GM10266 (cell line): Measurements from ENCODE around the gene PRKN.
A peak's percentile ranks its signal among the peaks of the same experiment; 100 is the strongest.

Experiments
- DNase-seq: peaks from one replicate; pipeline ENCODE4 v3.0.0; 2012; ENCODE audit errors: extremely low spot score
- CTCF ChIP-seq: IDR thresholded peaks from 2 replicates; pipeline ENCODE4 v1.5.1; 2012; ENCODE audit warnings: mild to moderate bottlenecking, low read depth; ENCODE audit not compliant: control insufficient read depth, insufficient read depth; ENCODE audit errors: missing control alignments

PRKN gene

GRCh38 chr6:161354956-161355355 is 1372.6 kb downstream of the PRKN start:
- no peak for TF ChIP-seq CTCF

DNA sequence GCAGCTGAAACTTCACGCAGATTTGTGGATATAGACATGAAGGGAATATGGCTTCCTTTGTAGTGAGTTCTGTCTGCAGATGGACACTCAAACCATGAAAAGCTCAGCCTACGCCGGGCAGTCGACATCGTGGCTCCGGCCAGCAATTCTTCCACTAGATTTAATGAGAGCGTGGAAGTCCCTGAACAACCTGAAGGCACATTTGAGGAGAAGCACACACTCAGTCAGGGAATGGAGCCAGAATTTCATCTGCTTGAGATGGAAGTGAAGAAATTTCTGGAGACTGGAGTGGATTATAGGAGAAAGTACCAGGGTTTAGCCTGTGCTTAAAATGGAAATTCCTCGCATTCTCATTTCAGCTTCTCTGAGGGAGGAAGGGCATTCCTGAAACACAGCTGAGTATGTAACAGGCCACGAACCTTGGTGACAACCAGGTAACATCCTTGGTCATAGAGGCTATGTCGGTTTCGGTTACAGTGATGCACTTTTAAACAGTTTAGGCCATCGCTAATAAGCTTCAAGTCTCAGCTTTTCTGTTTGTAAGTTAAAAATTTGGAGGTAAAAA is 1373.2 kb downstream of the PRKN start:
- TF ChIP-seq CTCF: no peak
- DNase-seq: no peak

More at GRCh38 chr6:161354956-161355355, 1372.6 kb downstream of the PRKN start:
- DNase-seq: no peak

DNA sequence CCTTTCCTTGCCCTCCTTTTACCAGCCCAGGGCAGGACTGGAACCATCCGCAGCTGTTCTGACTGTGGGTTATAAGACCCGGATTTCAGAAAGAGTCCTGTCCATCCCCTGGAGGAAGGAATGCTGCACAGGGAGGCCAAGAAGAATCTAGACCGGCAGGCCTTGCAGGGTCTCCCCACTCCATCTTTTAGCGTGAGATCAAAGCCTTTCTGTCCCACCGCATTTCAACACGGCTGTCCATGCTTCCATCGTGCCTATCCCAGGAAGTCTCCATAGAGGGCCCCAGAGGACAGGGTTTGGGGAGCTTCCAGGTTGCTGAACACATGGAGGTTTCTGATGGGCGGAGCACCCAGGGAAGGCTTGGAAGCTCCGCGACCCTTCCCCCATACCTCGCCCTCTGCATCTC is 1374.4 kb downstream of the PRKN start:
- DNase-seq: no peak
- no peak for TF ChIP-seq CTCF

- no peak for DNase-seq
- TF ChIP-seq CTCF: peak; percentile 5
Measured at GRCh38 chr6:161351858-161352257, 1375.7 kb downstream of the PRKN start.

- no peak for TF ChIP-seq CTCF
- no peak for DNase-seq
Measured at GRCh38 chr6:161349886-161350285, 1377.7 kb downstream of the PRKN start.

DNA sequence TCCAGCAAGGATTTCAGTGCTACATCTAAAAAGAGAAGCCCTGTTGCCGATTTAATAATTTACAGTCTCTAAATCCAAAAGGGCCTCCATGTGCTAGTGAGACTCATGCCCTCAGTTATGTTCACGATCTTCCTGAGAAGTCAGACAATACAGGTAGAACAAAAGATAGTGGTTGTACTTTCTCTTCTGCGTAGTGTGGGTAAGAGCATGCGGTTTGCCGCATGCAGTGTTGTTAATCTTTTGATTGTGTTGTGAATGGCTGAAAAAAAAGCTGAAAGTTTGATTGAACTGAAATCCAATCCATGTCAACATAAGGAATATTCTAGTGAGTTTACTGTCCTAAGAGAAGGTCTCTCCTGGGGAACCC is 1379.0 kb downstream of the PRKN start:
- TF ChIP-seq CTCF: no peak
- no peak for DNase-seq

DNA sequence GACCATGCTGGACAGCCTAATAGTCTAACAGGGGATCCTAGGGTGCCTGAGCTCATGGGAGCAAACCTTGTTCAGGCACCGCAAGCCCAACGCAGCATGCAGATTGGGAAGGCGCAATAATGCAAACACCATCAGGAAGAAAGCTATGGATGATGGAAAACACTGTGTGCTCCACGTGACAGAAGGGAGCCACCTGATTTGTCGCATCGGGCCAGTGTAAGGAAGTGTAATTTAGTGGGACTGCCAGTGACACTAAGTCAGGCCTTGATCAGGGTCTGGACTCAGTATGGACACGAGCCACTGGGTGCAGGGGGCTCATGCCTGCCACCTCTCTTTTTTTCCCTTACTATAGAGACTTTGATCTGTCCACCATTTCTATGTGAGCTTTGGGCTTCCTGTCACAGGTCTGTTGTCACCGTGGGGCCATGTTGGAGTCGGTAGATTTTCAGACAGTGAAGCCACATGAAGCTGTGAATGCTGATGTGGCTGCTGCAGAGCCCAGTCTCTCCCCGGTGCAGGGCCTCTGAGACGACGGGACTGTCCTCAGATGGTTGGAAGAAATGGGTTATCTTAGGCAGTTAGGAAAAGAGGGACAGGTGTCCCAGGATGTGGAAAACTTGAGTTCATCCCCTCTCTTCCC is 1379.5 kb downstream of the PRKN start:
- no peak for TF ChIP-seq CTCF
- no peak for DNase-seq
